Endometrium (tissue), 2 donors: ENCODE measurements around the gene S100A3.
"Not testable (repeated sequence)": the region's sequence is repeated elsewhere in the genome, so short reads cannot be mapped to it uniquely, and the experiment has no call there.

Experiments
- FAIRE-seq: peaks from 2 replicates; lab custom pipeline; 2012; peaks lifted over from hg19 to GRCh38; lab: Jason Lieb, UNC
- donor health status: control.
- donor health status: control.

S100A3 gene

GRCh38 chr1:153548722-153549688 is at the start of gene S100A3:
Gene S100A3 (minus strand): TSS chr1:153549258. CDS start chr1:153548485, 773 bp downstream.
- no peak for FAIRE-seq

GRCh38 chr1:153598309-153599172 is 49.5 kb upstream of the S100A3 start:
- FAIRE-seq, result no peak

GRCh38 chr1:153597206-153597605 is 48.1 kb upstream of the S100A3 start:
- no peak for FAIRE-seq

GRCh38 chr1:153592748-153593147 is 43.7 kb upstream of the S100A3 start:
- FAIRE-seq, result peak; percentile 91

- FAIRE-seq, result peak; percentile 82
These were observed 39.4 kb upstream of the S100A3 start for GRCh38 chr1:153588482-153588881.

- FAIRE-seq, result not testable (repeated sequence)
These were observed 39.0 kb upstream of the S100A3 start for GRCh38 chr1:153588033-153588432.

- FAIRE-seq, result no peak
These were observed 38.3 kb upstream of the S100A3 start for GRCh38 chr1:153587314-153587713.

- no peak for FAIRE-seq
These were observed 37.3 kb upstream of the S100A3 start for GRCh38 chr1:153586347-153586746.

- FAIRE-seq, result no peak
These were observed 35.9 kb upstream of the S100A3 start for GRCh38 chr1:153585006-153585405.

- no peak for FAIRE-seq
These were observed 34.9 kb upstream of the S100A3 start for GRCh38 chr1:153583976-153584375.

- FAIRE-seq, result not testable (repeated sequence)
These were observed 34.5 kb upstream of the S100A3 start for GRCh38 chr1:153583514-153583913.

- FAIRE-seq, result not testable (repeated sequence)
These were observed 33.8 kb upstream of the S100A3 start for GRCh38 chr1:153582836-153583235.

GRCh38 chr1:153578936-153579335 is 29.9 kb upstream of the S100A3 start:
- no peak for FAIRE-seq

GRCh38 chr1:153578490-153578889 is 29.4 kb upstream of the S100A3 start:
- no peak for FAIRE-seq

- FAIRE-seq, result no peak
These were observed 28.6 kb upstream of the S100A3 start for GRCh38 chr1:153577624-153578051.

GRCh38 chr1:153577138-153577537 is 28.1 kb upstream of the S100A3 start:
- no peak for FAIRE-seq

- FAIRE-seq, result not testable (repeated sequence)
These were observed 26.4 kb upstream of the S100A3 start for GRCh38 chr1:153575497-153575896.

- FAIRE-seq, result not testable (repeated sequence)
These were observed 26.0 kb upstream of the S100A3 start for GRCh38 chr1:153575081-153575491.

GRCh38 chr1:153573351-153573750 is 24.3 kb upstream of the S100A3 start:
- FAIRE-seq, result no peak

GRCh38 chr1:153572569-153573015 is 23.5 kb upstream of the S100A3 start:
- FAIRE-seq, result no peak

GRCh38 chr1:153571706-153572105 is 22.6 kb upstream of the S100A3 start:
- FAIRE-seq, result no peak

GRCh38 chr1:153570874-153571273 is 21.8 kb upstream of the S100A3 start:
- FAIRE-seq, result no peak

GRCh38 chr1:153569465-153569864 is 20.4 kb upstream of the S100A3 start:
- no peak for FAIRE-seq
